NCI-H524 (cell line): ENCODE data around the gene HMCN1.
A peak's percentile ranks its signal among the peaks of the same experiment; 100 is the strongest.

Experiments used
- DNase-seq, 2 experiments: peaks; one replicate each; lab custom pipeline; 2025; lab: John Stamatoyannopoulos, UW

The HMCN1 gene

GRCh38 chr1:185911978-185912377 is 177.8 kb downstream of the HMCN1 start:
- DNase-seq = no peak

GRCh38 chr1:185912504-185912903 is 178.3 kb downstream of the HMCN1 start:
- DNase-seq = no peak

DNA sequence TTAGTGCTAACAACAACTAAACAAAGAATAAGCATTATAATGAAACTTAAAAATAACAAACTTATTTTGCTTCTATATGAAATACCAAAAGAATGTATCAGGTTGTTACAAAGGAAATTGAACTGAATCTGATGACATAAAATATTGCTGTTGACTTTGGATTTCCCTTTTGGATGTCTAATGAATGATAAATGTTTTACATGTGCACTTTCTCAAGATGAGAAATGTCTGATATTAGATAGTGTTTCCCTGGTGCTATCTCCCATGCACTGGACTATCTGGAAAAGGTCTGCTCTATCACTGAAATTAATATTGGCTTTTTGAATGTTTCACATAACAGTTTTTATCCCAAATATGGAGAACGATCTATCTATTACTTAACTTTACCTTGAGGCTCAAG is 179.9 kb downstream of the HMCN1 start:
- DNase-seq = no peak

- DNase-seq = no peak
Measured at GRCh38 chr1:185916861-185917260, 182.7 kb downstream of the HMCN1 start.

DNA sequence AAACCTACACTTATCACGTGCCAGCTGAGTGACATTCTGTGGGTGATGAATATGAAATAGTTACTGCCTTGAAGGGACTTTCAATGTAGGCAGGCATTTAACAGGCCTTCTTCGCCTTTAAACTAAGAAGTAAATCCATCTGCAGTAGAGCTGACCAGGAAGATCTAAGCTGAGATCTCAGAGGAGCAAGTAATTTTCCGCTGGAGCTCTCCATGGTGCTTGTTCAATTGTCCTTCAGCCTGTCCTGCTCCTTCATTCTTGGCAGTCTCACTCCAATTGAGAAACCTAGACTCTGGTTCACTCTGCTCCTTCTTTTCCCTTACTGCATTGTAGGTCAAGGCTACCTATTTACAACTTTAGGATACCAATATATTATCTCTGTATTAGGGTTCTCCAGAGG is 183.5 kb downstream of the HMCN1 start:
- DNase-seq = no peak

GRCh38 chr1:185920602-185921001 is 186.4 kb downstream of the HMCN1 start:
- peak; percentile 47 to 80 for DNase-seq

DNA sequence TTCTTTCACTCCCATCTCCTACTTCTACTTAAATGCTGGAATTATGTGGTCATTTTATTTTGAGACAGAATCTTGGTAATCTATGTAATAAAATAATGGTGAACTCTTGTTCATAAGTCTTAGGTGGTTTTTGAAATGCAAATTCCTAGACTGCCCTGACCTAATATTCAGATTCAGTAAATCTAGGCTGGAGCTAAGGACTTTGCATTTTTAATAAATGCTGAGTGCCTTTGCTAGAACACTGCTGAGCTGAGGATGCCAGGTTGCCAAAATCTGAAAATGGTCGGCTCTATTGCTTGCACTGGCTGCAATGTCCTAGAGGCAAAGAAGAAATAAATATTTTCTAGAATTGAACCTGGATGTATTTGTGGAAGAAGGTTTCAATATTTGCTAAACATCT is 187.4 kb downstream of the HMCN1 start:
- no peak for DNase-seq

DNA sequence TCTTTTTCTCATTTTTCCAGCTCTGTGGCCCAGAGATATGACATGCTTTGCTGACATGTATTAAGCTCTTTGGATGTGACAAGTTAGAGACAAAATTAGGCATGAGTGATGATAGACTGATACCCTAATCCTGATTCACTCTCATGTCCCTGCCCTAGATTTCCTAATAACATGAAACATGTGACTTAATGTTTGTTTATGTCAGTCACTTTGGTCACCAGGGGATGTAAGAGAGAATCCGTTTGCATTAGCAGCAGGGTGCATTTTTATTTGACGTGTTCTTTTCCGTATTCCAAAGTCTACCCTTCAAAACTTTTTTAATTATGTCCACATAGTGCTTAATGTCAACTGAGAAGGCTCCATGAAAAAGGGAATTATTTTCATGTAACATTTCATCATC is 192.4 kb downstream of the HMCN1 start:
- DNase-seq = no peak

GRCh38 chr1:185929776-185930175 is 195.6 kb downstream of the HMCN1 start:
- no peak for DNase-seq

DNA sequence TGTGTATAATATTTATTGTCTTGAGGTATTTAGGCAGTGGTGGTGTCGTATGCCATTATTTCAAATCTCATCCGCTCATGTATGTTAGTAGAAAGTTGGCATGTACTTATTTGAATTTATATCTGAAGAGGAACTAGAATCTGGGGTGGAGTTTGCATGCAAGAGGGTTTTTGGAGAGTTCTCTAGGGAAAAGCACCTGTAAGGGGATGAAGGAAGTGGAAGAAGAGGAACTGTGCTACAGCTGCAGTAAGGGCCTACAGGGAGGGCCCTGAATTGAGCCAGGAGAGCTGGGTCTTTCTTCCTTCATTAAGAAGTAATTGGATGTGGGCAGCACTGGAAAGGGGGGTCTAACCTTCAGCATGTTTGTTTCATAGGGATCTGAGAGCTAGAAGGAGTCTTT is 197.2 kb downstream of the HMCN1 start:
- DNase-seq = no peak

DNA sequence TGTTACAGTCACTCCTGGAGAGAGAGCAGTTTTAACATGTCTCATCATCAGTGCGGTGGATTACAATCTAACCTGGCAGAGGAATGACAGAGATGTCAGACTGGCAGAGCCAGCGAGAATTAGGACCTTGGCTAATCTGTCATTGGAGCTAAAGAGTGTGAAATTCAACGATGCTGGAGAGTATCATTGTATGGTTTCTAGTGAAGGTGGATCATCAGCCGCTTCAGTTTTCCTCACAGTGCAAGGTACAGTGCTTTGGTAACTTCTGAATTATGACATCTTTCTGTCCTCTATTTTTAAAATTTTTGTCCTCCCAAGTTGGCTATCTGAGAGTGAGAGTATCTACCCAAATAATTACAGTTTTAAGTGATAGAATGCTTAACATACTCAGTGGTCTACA is 199.4 kb downstream of the HMCN1 start:
- no peak for DNase-seq

DNA sequence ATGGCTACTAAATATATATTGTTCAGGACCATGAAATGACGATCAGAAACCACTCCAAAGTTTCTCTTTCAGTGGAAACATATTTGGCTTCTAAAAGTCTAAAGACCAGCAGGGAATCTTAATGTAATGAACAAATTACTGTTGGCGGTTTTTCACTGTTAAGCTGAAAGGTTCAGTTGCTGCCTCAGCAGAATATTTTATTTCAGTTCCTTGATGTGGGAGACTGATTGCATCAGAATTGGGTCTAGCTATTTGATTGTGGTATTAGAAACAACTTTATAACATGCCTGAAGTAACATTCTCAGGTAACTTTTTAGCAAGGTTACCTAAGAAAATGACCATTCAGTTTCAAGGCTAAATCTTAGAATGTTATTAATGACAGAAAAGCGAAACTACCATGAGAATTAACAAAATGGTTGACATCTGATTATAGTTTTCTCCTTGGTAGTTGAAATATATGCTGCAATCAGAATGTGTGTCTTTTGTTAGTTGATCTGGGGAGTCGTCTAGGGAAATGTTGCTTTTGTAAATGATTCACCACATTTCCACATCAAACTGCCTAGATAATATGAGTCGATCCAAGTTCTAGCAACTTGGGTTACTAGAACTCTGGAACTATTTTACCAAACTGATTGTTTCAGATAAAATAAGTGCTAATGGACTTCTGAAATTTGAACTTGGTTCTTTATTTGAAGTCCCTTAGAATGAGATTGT is 200.4 kb downstream of the HMCN1 start:
- no peak for DNase-seq

DNA sequence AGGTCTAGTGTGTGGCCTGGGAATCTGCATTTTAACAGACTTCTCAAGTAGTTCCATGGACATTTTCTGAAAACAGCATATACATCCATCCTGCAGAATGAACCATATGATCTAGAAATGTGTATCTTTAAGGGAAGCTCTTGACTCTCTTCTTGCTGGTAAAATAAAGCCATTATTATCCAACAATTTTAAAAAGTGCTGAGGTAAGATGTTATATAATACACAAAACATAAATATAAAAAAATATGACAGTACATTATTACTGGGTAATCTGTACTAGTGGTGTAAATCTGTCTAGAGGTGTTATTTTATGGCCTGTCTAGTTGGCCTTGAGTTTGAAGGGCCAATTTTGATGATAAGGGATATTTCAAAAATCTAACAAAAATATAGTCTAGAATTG is 201.2 kb downstream of the HMCN1 start:
- no peak for DNase-seq

DNA sequence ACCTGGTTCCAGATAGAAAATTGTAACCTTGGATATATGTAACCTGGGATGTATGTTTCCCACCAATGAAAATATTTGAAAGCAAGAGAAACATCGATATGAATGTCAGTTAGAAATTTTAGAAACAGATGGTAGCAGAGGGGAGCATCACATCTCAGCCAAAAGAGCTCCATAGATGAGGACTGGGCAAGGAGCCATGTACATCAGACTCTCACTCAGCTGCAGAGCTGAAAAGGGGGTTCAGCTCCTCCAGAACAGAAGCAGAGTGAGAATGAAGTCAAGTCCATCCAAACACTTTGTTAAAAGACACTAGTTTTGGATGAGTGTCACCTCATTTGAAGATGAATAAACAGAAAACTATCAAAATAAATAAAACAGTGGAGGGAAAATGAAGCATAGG is 202.4 kb downstream of the HMCN1 start:
- DNase-seq = peak in 1 of 2 experiments; percentile 20

DNA sequence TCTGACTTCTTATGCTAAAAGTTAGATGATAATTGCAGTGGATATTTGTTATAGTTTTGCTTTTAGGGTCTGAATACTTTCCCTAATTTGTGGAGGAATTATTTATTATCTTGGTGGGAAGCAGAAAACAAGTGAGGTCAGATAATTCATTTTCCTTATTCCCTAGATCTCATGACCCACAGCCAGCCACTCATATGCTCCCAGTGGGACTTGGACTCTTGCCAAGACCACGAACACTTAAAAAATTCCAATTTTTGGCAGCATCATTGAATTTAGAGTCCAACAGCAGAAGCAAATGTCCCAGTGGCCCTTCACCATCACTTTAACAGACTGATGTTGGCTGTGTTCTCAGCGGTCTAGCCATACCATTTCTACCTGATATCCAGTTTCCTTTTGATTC is 204.2 kb downstream of the HMCN1 start:
- no peak for DNase-seq

DNA sequence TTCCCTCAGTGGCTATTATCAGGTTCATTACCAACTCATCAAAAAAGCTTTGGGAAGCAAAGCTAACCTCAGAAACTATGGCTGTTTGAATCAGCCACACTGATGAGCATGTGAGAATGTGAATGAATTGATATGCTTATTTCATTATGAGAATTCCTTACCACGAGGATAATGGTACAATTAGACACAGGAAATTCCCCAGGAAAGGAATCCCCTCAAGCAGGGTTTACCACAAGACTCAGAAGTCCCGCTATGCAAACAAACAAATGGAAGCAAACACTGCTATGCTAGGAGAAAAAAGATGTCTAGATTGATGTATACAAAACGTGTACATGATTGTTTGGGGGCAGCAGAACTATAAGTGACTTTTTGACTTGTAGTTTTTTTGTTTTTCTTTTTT is 205.0 kb downstream of the HMCN1 start:
- DNase-seq = no peak

- DNase-seq = no peak
Measured at GRCh38 chr1:185942961-185943360, 208.8 kb downstream of the HMCN1 start.

- DNase-seq = no peak
Measured at GRCh38 chr1:185956881-185957280, 222.7 kb downstream of the HMCN1 start.

DNA sequence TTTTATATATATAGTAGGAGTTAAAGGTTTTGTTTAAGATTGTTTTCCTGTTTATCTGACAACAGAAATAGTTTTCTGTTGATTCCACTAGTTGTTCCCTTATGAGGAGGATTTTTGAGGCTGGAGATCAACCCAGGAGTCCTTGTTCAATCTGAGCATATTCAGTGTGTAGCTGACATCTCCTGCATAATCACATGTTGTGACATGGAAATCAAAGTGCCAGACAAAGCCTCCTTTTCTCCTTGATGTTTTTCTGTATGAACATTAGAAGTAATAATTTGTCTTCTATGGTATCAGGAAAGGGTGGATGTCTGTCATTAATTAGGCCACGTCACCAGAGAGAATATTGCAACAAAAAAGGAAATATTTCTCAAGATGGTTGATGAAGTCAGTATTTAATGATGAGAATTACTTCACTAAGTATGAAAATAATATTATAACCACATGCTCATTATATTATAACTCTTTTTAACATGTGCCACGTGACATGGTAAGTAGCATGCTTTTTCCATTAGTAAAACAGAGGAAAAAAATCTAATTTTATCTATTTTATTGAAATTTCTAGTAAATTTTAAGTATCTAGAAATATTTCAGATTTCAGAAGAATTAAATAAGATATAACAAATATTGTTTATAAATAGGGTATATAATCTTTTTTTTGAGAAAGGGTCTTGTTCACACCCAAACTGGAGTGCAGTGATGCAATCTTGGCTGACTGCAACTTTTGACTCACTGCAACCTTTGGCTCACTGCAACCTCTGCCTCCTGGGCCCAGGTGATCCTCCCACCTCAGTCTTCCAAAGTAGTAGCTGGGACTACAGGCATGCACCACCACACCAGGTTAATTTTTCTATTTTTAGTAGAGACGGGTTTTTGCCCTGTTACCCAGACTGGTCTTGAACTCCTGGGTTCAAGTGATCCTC is 223.5 kb downstream of the HMCN1 start:
- DNase-seq = no peak

DNA sequence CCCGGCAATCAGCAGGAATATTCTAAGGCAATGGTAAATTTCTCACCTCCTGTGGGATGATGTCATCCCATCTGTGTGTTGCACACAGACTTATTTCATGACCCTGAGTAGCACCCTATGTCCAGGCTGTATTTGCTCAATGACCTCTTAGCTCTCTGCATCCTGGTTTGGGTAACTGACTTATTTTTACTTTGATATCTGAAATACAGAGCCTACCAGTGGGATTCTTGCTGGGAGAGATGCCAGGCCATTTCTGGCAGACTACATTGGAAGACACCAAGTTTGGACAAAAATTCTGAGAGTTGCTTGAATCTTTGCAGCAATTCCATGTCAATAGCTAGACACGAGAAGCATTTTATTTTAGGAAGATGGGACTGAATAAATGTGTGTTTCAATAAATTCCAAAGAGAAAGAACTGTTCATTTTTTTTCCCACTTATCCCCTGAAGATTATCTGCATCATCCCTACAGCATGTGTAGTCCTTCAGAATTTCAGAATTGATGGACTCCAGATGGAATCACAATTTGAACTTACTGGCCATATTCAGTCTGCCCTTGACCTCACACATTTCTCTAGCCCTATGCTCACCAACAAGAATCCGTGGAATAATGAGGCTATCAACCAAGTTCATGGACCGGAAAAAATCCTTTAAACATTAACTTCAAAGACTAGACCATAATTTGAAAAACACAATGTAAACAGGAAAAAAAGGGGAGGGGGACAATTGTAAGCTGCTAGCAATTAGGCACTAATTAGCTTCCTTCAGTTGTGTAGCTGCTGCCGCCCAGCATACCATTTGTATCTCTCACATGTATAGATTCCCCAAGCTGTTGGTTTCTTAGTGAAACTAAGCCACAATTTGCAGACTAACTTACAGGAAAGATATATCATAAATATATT is 226.5 kb downstream of the HMCN1 start:
- no peak for DNase-seq

- no peak for DNase-seq
Measured at GRCh38 chr1:185961664-185962063, 227.5 kb downstream of the HMCN1 start.

- DNase-seq = no peak
Measured at GRCh38 chr1:185964946-185965345, 230.8 kb downstream of the HMCN1 start.
